Transverse colon (tissue), 4 donors: ENCODE data around the gene TMEM164. TPM values are rescaled to one million over a fixed set of nuclear protein-coding genes. Genes with fewer than 3 reads are reported as not detected.

Experiments used
- DNase-seq: peaks from one replicate; pipeline ENCODE4 v3.0.0-alpha.2; 2019
- H3K27ac ChIP-seq, 4 donors: fragments of 200-600 bp; sonication (generic); 2 replicates each; pipeline ENCODE4 v1.5.1; 2016 to 2018; ENCODE audit warnings: inconsistent platforms in 4 of 4
- H3K27me3 ChIP-seq: fragments of 200-600 bp; sonication (generic); 2 replicates; pipeline ENCODE4 v1.5.1; 2017; ENCODE audit warnings: inconsistent platforms
- H3K36me3 ChIP-seq, 4 donors: fragments of 200-600 bp; sonication (generic); 2 replicates each; pipeline ENCODE4 v1.5.1; 2017 to 2019; ENCODE audit warnings: inconsistent platforms in 4 of 4
- H3K4me1 ChIP-seq, 4 donors: fragments of 200-600 bp; sonication (generic); 2 replicates each; pipeline ENCODE4 v1.5.1; 2017 to 2020; ENCODE audit warnings: inconsistent platforms in 4 of 4
- H3K4me3 ChIP-seq, 4 donors: fragments of 200-600 bp; sonication (generic); 1 replicate in 1 of 4; 2 replicates in 3 of 4; pipeline versions ENCODE4 v1.5.1 to v1.6.1; 2017 to 2019; ENCODE audit warnings: inconsistent platforms in 4 of 4
- H3K9me3 ChIP-seq, 2 donors: fragments of 200-600 bp; sonication (generic); 2 replicates each; pipeline ENCODE4 v1.5.1; 2017 to 2019; ENCODE audit warnings: inconsistent platforms in 2 of 2
- EP300 ChIP-seq: sonication (generic); formaldehyde crosslinking; IDR thresholded peaks from one replicate; pipeline ENCODE4 v1.6.1; 2017; ENCODE audit warnings: antibody characterized with exemption, low read depth
- POLR2A ChIP-seq: fragments of 450-650 bp; IDR thresholded peaks from one replicate; pipeline ENCODE4 v1.6.1; 2016; ENCODE audit warnings: antibody characterized with exemption, mild to moderate bottlenecking, moderate library complexity
- POLR2AphosphoS5 ChIP-seq, 3 donors: sonication (generic); formaldehyde crosslinking; IDR thresholded peaks; one replicate each; pipeline ENCODE4 v1.6.1; 2016; ENCODE audit warnings: antibody characterized with exemption in 3 of 3
- WGBS, 2 donors: methylation state at CpG; one replicate each; pipeline ENCODE4 v1.1.5; 2018; ENCODE audit warnings: low coverage in 1 of 2; 5-methylcytosine and 5-hydroxymethylcytosine counted together
- in situ Hi-C, 4 donors: fragments of 200-750 bp; cut with MboI; loops; one replicate each; pipeline versions ENCODE4 v1.15.0 to v1.15.1; 2017; ENCODE audit warnings: low sequenced_read_pairs in 3 of 4, low pct_ligation_motif_present in 1 of 4, low pct_unique_long_range_greater_than_20kb in 1 of 4
- intact Hi-C: fragments of 100-400 bp; cut with DNase I; formaldehyde crosslinking; loops from one replicate; pipeline ENCODE4 v1.15.1; 2023; ENCODE audit warnings: low total_unique reads
- total RNA-seq, 4 donors: library from RNA; depleted of rRNA; stranded (reverse); fragments of >200 nt; gene quantifications; one replicate each; pipeline ENCODE4 v1.1.0, GENCODE V29; 2016
- TF ChIP-seq, protein P1 (sequence below), 5 experiments: fragments of 200-600 bp in 3 of 5; fragments of 450-650 bp in 2 of 5; sonication (generic) in 3 of 5; IDR thresholded peaks; 1 replicate in 2 of 5; 2 replicates in 3 of 5; pipeline ENCODE4 v1.5.1; 2016 to 2017; ENCODE audit warnings: antibody characterized with exemption in 5 of 5, inconsistent platforms in 3 of 5, mild to moderate bottlenecking in 2 of 5, moderate library complexity in 1 of 5

Gene TMEM164
- total RNA-seq, 4 donors from 2014 or later = 19.5 to 112 (median 91.3) TPM

DNA sequence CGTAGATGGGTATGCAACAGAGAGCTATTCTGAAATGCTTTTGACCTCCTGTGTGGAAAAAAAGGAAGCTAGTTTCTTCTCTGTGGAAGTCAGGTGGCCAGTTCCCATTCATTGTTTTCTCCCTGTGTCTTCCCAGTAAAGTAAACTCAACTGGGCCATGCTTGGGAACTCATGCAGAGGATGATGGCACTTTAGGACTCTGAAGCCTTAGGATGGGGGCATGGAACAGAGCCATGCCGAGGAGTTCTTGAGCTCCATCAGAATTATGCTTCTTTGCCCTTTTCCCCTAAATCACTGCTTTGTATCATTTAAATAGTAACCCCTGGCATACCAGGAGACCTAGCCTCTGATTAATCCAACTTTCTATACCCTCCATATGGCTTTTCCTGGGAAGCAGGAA, 3.2 kb downstream of the TMEM164 start:
- 82% methylated on average over 2 of the region's 2 CpGs; no CpG with 5 or more reads in 1 of the 2 donors for WGBS, 2 donors
- no peak for DNase-seq
- in situ Hi-C loops = no loop called here
- Histone ChIP-seq H3K27ac (no peak overlapping the region), H3K36me3 (no peaks in the 10 kb centered on the region), H3K27me3 (no peaks in the 10 kb centered on the region), H3K4me3 (no peak overlapping the region), H3K9me3 (no peaks in the 10 kb centered on the region), H3K4me1 (peaks cover 0 to 46% (median 16%) of the 10 kb centered on the region in 4 donors)
- intact Hi-C loops = no loop called here
- TF ChIP-seq POLR2AphosphoS5 (IDR thresholded peaks at IDR 0.05) (no peak), POLR2A (no peak), EP300 (no peak)
- TF ChIP-seq, protein P1, sequence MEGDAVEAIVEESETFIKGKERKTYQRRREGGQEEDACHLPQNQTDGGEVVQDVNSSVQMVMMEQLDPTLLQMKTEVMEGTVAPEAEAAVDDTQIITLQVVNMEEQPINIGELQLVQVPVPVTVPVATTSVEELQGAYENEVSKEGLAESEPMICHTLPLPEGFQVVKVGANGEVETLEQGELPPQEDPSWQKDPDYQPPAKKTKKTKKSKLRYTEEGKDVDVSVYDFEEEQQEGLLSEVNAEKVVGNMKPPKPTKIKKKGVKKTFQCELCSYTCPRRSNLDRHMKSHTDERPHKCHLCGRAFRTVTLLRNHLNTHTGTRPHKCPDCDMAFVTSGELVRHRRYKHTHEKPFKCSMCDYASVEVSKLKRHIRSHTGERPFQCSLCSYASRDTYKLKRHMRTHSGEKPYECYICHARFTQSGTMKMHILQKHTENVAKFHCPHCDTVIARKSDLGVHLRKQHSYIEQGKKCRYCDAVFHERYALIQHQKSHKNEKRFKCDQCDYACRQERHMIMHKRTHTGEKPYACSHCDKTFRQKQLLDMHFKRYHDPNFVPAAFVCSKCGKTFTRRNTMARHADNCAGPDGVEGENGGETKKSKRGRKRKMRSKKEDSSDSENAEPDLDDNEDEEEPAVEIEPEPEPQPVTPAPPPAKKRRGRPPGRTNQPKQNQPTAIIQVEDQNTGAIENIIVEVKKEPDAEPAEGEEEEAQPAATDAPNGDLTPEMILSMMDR (IDR thresholded peaks at IDR 0.05) = no peak

DNA sequence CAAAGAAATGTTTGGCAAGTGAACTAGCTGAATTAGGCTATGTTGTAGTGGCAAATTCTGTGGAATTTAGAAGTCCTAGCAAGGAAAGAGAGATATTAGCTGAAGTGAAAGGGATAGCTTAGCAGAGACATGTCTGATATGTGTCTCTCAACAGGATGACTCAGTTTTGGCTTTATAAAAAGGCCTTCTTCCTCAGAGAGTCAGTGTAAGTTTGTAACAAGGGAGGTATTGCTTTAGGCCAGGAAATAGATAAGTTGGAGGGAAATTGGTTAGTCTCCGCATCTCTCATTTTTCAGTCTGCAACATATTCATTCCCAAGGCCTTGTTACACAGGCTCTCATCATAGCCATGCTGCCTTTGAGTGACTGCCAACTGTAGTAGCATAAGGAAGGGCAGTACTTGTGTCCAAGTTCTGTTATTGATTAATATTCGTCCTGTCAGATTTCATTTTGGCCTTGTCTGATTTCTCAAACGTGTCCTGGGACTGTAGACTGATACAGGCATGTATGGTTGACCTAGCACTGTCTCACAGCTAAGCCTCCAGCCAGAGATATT, 4.0 kb downstream of the TMEM164 start:
- Histone ChIP-seq H3K9me3 (no peaks in the 10 kb centered on the region), H3K36me3 (no peaks in the 10 kb centered on the region), H3K27me3 (no peaks in the 10 kb centered on the region), H3K4me3 (no peak overlapping the region), H3K27ac (no peak overlapping the region), H3K4me1 (peaks cover 0 to 41% (median 13%) of the 10 kb centered on the region in 4 donors)
- intact Hi-C loops (no loop called here), in situ Hi-C loops (no loop called here)
- no peak for TF ChIP-seq EP300
- TF ChIP-seq POLR2A = no peak
- TF ChIP-seq, protein P1 (IDR thresholded peaks at IDR 0.05) = no peak
- no peak for TF ChIP-seq POLR2AphosphoS5 (IDR thresholded peaks at IDR 0.05)
- DNase-seq = no peak
- 49 to 83% methylated on average over 1 to 3 of the region's 3 CpGs for WGBS, 2 donors

DNA sequence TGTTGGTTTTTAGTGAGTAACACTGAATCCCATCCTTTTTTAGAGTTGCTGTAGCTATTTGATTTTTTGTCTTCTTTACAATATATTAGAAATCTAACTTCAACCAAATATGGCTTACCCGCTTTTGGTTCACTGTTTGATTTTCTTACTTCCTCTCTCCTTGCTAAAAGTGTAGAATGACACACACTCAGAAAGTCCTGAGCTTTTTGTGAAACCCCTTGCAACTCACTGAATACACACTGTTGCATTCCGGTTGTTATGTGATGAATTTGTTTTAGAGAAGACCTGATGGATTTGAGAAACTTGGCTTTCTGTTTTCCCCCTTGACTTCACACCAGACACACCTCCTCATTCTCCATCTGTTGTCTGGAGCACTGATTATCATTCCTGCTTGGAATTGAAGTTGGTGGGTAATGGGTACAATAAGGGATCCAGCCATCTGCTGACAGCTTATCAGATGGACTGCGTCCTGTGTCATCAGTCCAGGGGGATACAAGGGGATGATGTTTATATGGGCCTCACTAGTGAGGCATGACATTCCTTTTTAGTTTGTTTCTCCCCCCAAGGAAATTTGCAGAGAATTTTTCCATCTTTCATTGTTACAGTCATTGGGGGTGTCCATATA, 5.2 kb downstream of the TMEM164 start:
- DNase-seq = no peak
- H3K4me1 ChIP-seq = peaks cover 0 to 39% (median 12%) of the 10 kb centered on the region in 4 donors
- H3K9me3 ChIP-seq = no peaks in the 10 kb centered on the region
- H3K4me3 ChIP-seq = no peak overlapping the region
- WGBS, 2 donors = 86% methylated on average over 3 of the region's 3 CpGs; no CpG with 5 or more reads in 1 of the 2 donors
- TF ChIP-seq POLR2AphosphoS5 (IDR thresholded peaks at IDR 0.05) (no peak), POLR2A (no peak), EP300 (no peak)
- TF ChIP-seq, protein P1 (IDR thresholded peaks at IDR 0.05) = no peak
- intact Hi-C loops (no loop called here), in situ Hi-C loops (no loop called here)
- no peaks in the 10 kb centered on the region for H3K27me3 ChIP-seq
- H3K27ac ChIP-seq = no peak overlapping the region
- H3K36me3 ChIP-seq = no peaks in the 10 kb centered on the region

GRCh38 chrX:110012818-110013485, 10.0 kb downstream of the TMEM164 start:
- Histone ChIP-seq H3K27me3 (no peaks in the 10 kb centered on the region), H3K4me3 (no peak overlapping the region), H3K27ac (no peak overlapping the region), H3K4me1 (no peaks in the 10 kb centered on the region), H3K36me3 (no peaks in the 10 kb centered on the region), H3K9me3 (no peaks in the 10 kb centered on the region)
- no peak for TF ChIP-seq POLR2A
- TF ChIP-seq, protein P1 (IDR thresholded peaks at IDR 0.05) = no peak
- TF ChIP-seq POLR2AphosphoS5 (IDR thresholded peaks at IDR 0.05) = no peak
- no peak for TF ChIP-seq EP300
- in situ Hi-C loops = no loop called here
- DNase-seq = no peak
- intact Hi-C loops = no loop called here
- WGBS, 2 donors = 51% methylated on average over 3 of the region's 3 CpGs; no CpG with 5 or more reads in 1 of the 2 donors
